Naive B cell (primary cell): Measurements from ENCODE around the gene NFAM1. TPM values are rescaled to one million over a fixed set of nuclear protein-coding genes. Genes with fewer than 3 reads are reported as not detected.

Experiments
- ATAC-seq, 2 donors: fragments of 150-1000 bp; cut with Tn5 transposase; 2 replicates each; pipeline ENCODE4 v1.10.0; 2021; ENCODE audit warnings: low read depth in 2 of 2, mild to moderate bottlenecking in 2 of 2, moderate library complexity in 2 of 2
- DNase-seq: peaks from one replicate; pipeline ENCODE4 v3.0.0; 2022
- H3K27ac Mint-ChIP-seq, 6 donors: one replicate each; pipeline ENCODE4 v1.8.0; 2020 to 2022; ENCODE audit warnings: mild to moderate bottlenecking in 6 of 6, mixed read lengths in 6 of 6, moderate library complexity in 5 of 6, inconsistent platforms in 2 of 6
- H3K27me3 Mint-ChIP-seq, 3 donors: one replicate each; pipeline ENCODE4 v1.8.0; 2021 to 2022; ENCODE audit warnings: mixed read lengths in 3 of 3, mild to moderate bottlenecking in 1 of 3
- H3K36me3 Mint-ChIP-seq, 2 donors: one replicate each; pipeline ENCODE4 v1.8.0; 2020 to 2022; ENCODE audit warnings: mixed read lengths in 2 of 2, inconsistent platforms in 1 of 2, mild to moderate bottlenecking in 1 of 2
- H3K4me1 Mint-ChIP-seq, 3 donors: one replicate each; pipeline ENCODE4 v1.8.0; 2020 to 2022; ENCODE audit warnings: mixed read lengths in 3 of 3, inconsistent platforms in 1 of 3, mild to moderate bottlenecking in 1 of 3, moderate library complexity in 1 of 3
- H3K4me3 Mint-ChIP-seq, 8 donors: one replicate each; pipeline ENCODE4 v1.8.0; 2020 to 2022; ENCODE audit warnings: mild to moderate bottlenecking in 8 of 8, mixed read lengths in 8 of 8, moderate library complexity in 8 of 8, inconsistent platforms in 2 of 8
- H3K9me3 Mint-ChIP-seq, 7 donors: one replicate each; pipeline ENCODE4 v1.8.0; 2020 to 2022; ENCODE audit warnings: mixed read lengths in 7 of 7, mild to moderate bottlenecking in 5 of 7, inconsistent platforms in 2 of 7, moderate library complexity in 1 of 7
- polyA plus RNA-seq, 6 donors: library from polyadenylated mRNA; unstranded; fragments of 300-500 nt; fragmentation: Illumina TruSeq; gene quantifications; one replicate each; pipeline ENCODE4 v1.2.3, GENCODE V29; 2021; ENCODE audit warnings: low read depth in 6 of 6

Gene NFAM1
- polyA plus RNA-seq = under 1 TPM in 4 of 6 donors, not detected in 2; 0.47 to 0.93 (median 0.62) TPM

- ATAC-seq (peak; percentile 48 to 57), DNase-seq (no peak)
- no peaks in the 10 kb centered on the region for H3K9me3 Mint-ChIP-seq
- H3K4me3 Mint-ChIP-seq = peak within 1 kb of the TSS in 4 of 8 donors; percentile 42 to 71 (median 54)
- peaks cover 4 to 14% (median 13%) of the 10 kb centered on the region in 3 donors for H3K4me1 Mint-ChIP-seq
- H3K27ac Mint-ChIP-seq = peak within 1 kb of the TSS in 1 of 6 donors; percentile 29
- no peaks in the 10 kb centered on the region for H3K36me3 Mint-ChIP-seq
- peaks cover 26 to 92% (median 79%) of the 10 kb centered on the region in 3 donors for H3K27me3 Mint-ChIP-seq
Measured at GRCh38 chr22:42432020-42432596, at the start of gene NFAM1. Gene NFAM1 (minus strand): TSS chr22:42432403. CDS start chr22:42432357, 46 bp downstream.

- no peak overlapping the region for H3K4me3 Mint-ChIP-seq
- ATAC-seq = no peak
- H3K4me1 Mint-ChIP-seq = peaks cover 5 to 16% (median 15%) of the 10 kb centered on the region in 3 donors
- peak overlapping the region in 1 of 6 donors; percentile 41 for H3K27ac Mint-ChIP-seq
- peaks cover 15 to 17% (median 16%) of the 10 kb centered on the region in 3 donors for H3K27me3 Mint-ChIP-seq
- H3K36me3 Mint-ChIP-seq = no peaks in the 10 kb centered on the region
- no peak for DNase-seq
- H3K9me3 Mint-ChIP-seq = no peaks in the 10 kb centered on the region
Measured at GRCh38 chr22:42475122-42475521, 42.9 kb upstream of the NFAM1 start.

GRCh38 chr22:42473484-42474193 is 41.4 kb upstream of the NFAM1 start:
- Mint-ChIP-seq H3K27ac (no peak overlapping the region), H3K27me3 (peaks cover 14 to 20% (median 17%) of the 10 kb centered on the region in 3 donors), H3K36me3 (no peaks in the 10 kb centered on the region), H3K4me1 (peaks cover 2 to 8% (median 7%) of the 10 kb centered on the region in 3 donors), H3K9me3 (no peaks in the 10 kb centered on the region), H3K4me3 (peak overlapping the region in 1 of 8 donors; percentile 0)
- ATAC-seq = peak; percentile 48 to 79
- peak; percentile 29 for DNase-seq

GRCh38 chr22:42472671-42473070 is 40.5 kb upstream of the NFAM1 start:
- Mint-ChIP-seq H3K27ac (no peak overlapping the region), H3K36me3 (no peaks in the 10 kb centered on the region), H3K4me3 (no peak overlapping the region), H3K9me3 (no peaks in the 10 kb centered on the region), H3K27me3 (peaks cover 16 to 26% (median 19%) of the 10 kb centered on the region in 3 donors), H3K4me1 (no peaks in the 10 kb centered on the region)
- no peak for DNase-seq
- ATAC-seq = no peak

- ATAC-seq (no peak), DNase-seq (no peak)
- Mint-ChIP-seq H3K4me1 (no peaks in the 10 kb centered on the region), H3K27ac (peak overlapping the region in 1 of 6 donors; percentile 67), H3K27me3 (peaks cover 19 to 26% (median 22%) of the 10 kb centered on the region in 3 donors), H3K36me3 (no peaks in the 10 kb centered on the region), H3K4me3 (no peak overlapping the region), H3K9me3 (no peaks in the 10 kb centered on the region)
Measured at GRCh38 chr22:42471441-42471840, 39.2 kb upstream of the NFAM1 start.

- H3K27ac Mint-ChIP-seq = no peak overlapping the region
- no peak overlapping the region for H3K4me3 Mint-ChIP-seq
- H3K36me3 Mint-ChIP-seq = no peaks in the 10 kb centered on the region
- no peaks in the 10 kb centered on the region for H3K9me3 Mint-ChIP-seq
- DNase-seq (no peak), ATAC-seq (no peak)
- H3K4me1 Mint-ChIP-seq = no peaks in the 10 kb centered on the region
- peaks cover 19 to 26% (median 22%) of the 10 kb centered on the region in 3 donors for H3K27me3 Mint-ChIP-seq
Measured at GRCh38 chr22:42470366-42471082, 38.3 kb upstream of the NFAM1 start.

- peak overlapping the region in 1 of 8 donors; percentile 11 for H3K4me3 Mint-ChIP-seq
- H3K27ac Mint-ChIP-seq = no peak overlapping the region
Measured at GRCh38 chr22:42468841-42469240, 36.6 kb upstream of the NFAM1 start.

GRCh38 chr22:42462016-42462415 is 29.8 kb upstream of the NFAM1 start:
- peaks cover 0 to 3% (median 0%) of the 10 kb centered on the region in 7 donors for H3K9me3 Mint-ChIP-seq
- no peak for DNase-seq

More at GRCh38 chr22:42468841-42469240, 36.6 kb upstream of the NFAM1 start:
- Mint-ChIP-seq H3K36me3 (no peaks in the 10 kb centered on the region), H3K9me3 (no peaks in the 10 kb centered on the region), H3K27me3 (peaks cover 15 to 26% (median 15%) of the 10 kb centered on the region in 3 donors), H3K4me1 (no peaks in the 10 kb centered on the region)
- ATAC-seq (no peak), DNase-seq (no peak)

GRCh38 chr22:42461511-42461910 is 29.3 kb upstream of the NFAM1 start:
- Mint-ChIP-seq H3K9me3 (peaks cover 0 to 3% (median 0%) of the 10 kb centered on the region in 7 donors), H3K27me3 (peaks cover 23 to 39% (median 37%) of the 10 kb centered on the region in 3 donors), H3K4me3 (no peak overlapping the region), H3K27ac (no peak overlapping the region), H3K4me1 (peaks cover 0 to 5% (median 3%) of the 10 kb centered on the region in 3 donors), H3K36me3 (no peaks in the 10 kb centered on the region)
- no peak for ATAC-seq
- DNase-seq = no peak

More at GRCh38 chr22:42462016-42462415, 29.8 kb upstream of the NFAM1 start:
- peaks cover 0 to 5% (median 3%) of the 10 kb centered on the region in 3 donors for H3K4me1 Mint-ChIP-seq
- no peak overlapping the region for H3K4me3 Mint-ChIP-seq
- H3K27ac Mint-ChIP-seq = no peak overlapping the region
- peaks cover 20 to 38% (median 37%) of the 10 kb centered on the region in 3 donors for H3K27me3 Mint-ChIP-seq
- no peaks in the 10 kb centered on the region for H3K36me3 Mint-ChIP-seq
- ATAC-seq = no peak

- Mint-ChIP-seq H3K9me3 (peaks cover 0 to 3% (median 0%) of the 10 kb centered on the region in 7 donors), H3K4me3 (no peak overlapping the region), H3K36me3 (no peaks in the 10 kb centered on the region), H3K4me1 (peaks cover 0 to 5% (median 3%) of the 10 kb centered on the region in 3 donors), H3K27ac (peak overlapping the region in 1 of 6 donors; percentile 11), H3K27me3 (peaks cover 26 to 44% (median 37%) of the 10 kb centered on the region in 3 donors)
- DNase-seq = no peak
- ATAC-seq = no peak
Measured at GRCh38 chr22:42459287-42460063, 27.3 kb upstream of the NFAM1 start.

GRCh38 chr22:42452916-42453315 is 20.7 kb upstream of the NFAM1 start:
- no peak overlapping the region for H3K4me3 Mint-ChIP-seq
- H3K36me3 Mint-ChIP-seq = no peaks in the 10 kb centered on the region

GRCh38 chr22:42452456-42452855 is 20.3 kb upstream of the NFAM1 start:
- ATAC-seq (no peak), DNase-seq (no peak)
- H3K27ac Mint-ChIP-seq = no peak overlapping the region
- H3K4me3 Mint-ChIP-seq = no peak overlapping the region
- H3K36me3 Mint-ChIP-seq = no peaks in the 10 kb centered on the region
- H3K27me3 Mint-ChIP-seq = peaks cover 8 to 16% (median 13%) of the 10 kb centered on the region in 3 donors
- no peaks in the 10 kb centered on the region for H3K9me3 Mint-ChIP-seq
- H3K4me1 Mint-ChIP-seq = no peaks in the 10 kb centered on the region

More at GRCh38 chr22:42452916-42453315, 20.7 kb upstream of the NFAM1 start:
- Mint-ChIP-seq H3K27ac (peak overlapping the region in 1 of 6 donors; percentile 12), H3K9me3 (no peaks in the 10 kb centered on the region), H3K4me1 (peaks cover 0 to under 1% (median 0%) of the 10 kb centered on the region in 3 donors), H3K27me3 (peaks cover 8 to 16% (median 13%) of the 10 kb centered on the region in 3 donors)
- no peak for ATAC-seq
- DNase-seq = no peak
